HEK293 (cell line): ENCODE results near the gene SLC7A10.
A peak's percentile ranks its signal among the peaks of the same experiment; 100 is the strongest.

Experiments used
- BCL11B ChIP-seq: fragments of 450-650 bp; formaldehyde crosslinking; IDR thresholded peaks from 2 replicates; pipeline ENCODE4 v1.5.1; 2016; ENCODE audit warnings: low read depth, missing biosample characterization, missing genetic modification characterization
- GFI1B ChIP-seq: fragments of 450-650 bp; formaldehyde crosslinking; IDR thresholded peaks from 2 replicates; pipeline ENCODE4 v1.5.1; 2016; ENCODE audit warnings: missing biosample characterization, missing genetic modification characterization
- GLIS1 ChIP-seq: fragments of 450-650 bp; formaldehyde crosslinking; IDR thresholded peaks from 2 replicates; pipeline ENCODE4 v1.5.1; 2016; ENCODE audit warnings: missing biosample characterization, missing genetic modification characterization
- HOXA7 ChIP-seq: sonication (generic); formaldehyde crosslinking; IDR thresholded peaks from 2 replicates; pipeline ENCODE4 v1.8.1; 2022; ENCODE audit warnings: missing genetic modification reagents, borderline replicate concordance
- KLF8 ChIP-seq: fragments of 450-650 bp; formaldehyde crosslinking; IDR thresholded peaks from 2 replicates; pipeline ENCODE4 v1.5.1; 2016; ENCODE audit warnings: missing biosample characterization, missing genetic modification characterization
- OSR2 ChIP-seq: fragments of 450-650 bp; formaldehyde crosslinking; IDR thresholded peaks from 2 replicates; pipeline ENCODE4 v1.5.1; 2016; ENCODE audit warnings: missing biosample characterization, missing genetic modification characterization
- SALL2 ChIP-seq: fragments of 450-650 bp; formaldehyde crosslinking; IDR thresholded peaks from 2 replicates; pipeline ENCODE4 v1.5.0; 2017; ENCODE audit warnings: missing biosample characterization, mild to moderate bottlenecking, missing genetic modification characterization, borderline replicate concordance
- SCRT1 ChIP-seq: fragments of 450-650 bp; formaldehyde crosslinking; IDR thresholded peaks from 2 replicates; pipeline ENCODE4 v1.5.1; 2016; ENCODE audit warnings: missing biosample characterization, missing genetic modification characterization, borderline replicate concordance
- SP2 ChIP-seq: fragments of 450-650 bp; formaldehyde crosslinking; IDR thresholded peaks from 2 replicates; pipeline ENCODE4 v1.5.1; 2016; ENCODE audit warnings: missing biosample characterization, missing genetic modification characterization
- ZBTB17 ChIP-seq: fragments of 450-650 bp; formaldehyde crosslinking; IDR thresholded peaks from 2 replicates; pipeline ENCODE4 v1.5.1; 2016; ENCODE audit warnings: missing biosample characterization, missing genetic modification characterization
- ZBTB20 ChIP-seq: fragments of 450-650 bp; formaldehyde crosslinking; IDR thresholded peaks from 2 replicates; pipeline ENCODE4 v1.5.1; 2016; ENCODE audit warnings: missing biosample characterization, missing genetic modification characterization
- ZBTB8A ChIP-seq: fragments of 450-650 bp; formaldehyde crosslinking; IDR thresholded peaks from 2 replicates; pipeline ENCODE4 v1.5.1; 2016; ENCODE audit warnings: missing biosample characterization, missing genetic modification characterization
- ZFP69B ChIP-seq: fragments of 450-650 bp; formaldehyde crosslinking; IDR thresholded peaks from 2 replicates; pipeline ENCODE4 v1.5.1; 2016; ENCODE audit warnings: missing biosample characterization, missing genetic modification characterization
- ZNF146 ChIP-seq: fragments of 450-650 bp; formaldehyde crosslinking; IDR thresholded peaks from 2 replicates; pipeline ENCODE4 v1.5.1; 2016; ENCODE audit warnings: missing biosample characterization, missing genetic modification characterization
- ZNF155 ChIP-seq: fragments of 450-650 bp; formaldehyde crosslinking; IDR thresholded peaks from 2 replicates; pipeline ENCODE4 v1.5.1; 2016; ENCODE audit warnings: missing biosample characterization, missing genetic modification characterization
- ZNF221 ChIP-seq: fragments of 450-650 bp; formaldehyde crosslinking; IDR thresholded peaks from 2 replicates; pipeline ENCODE4 v1.5.1; 2017; ENCODE audit warnings: missing biosample characterization, missing genetic modification characterization, borderline replicate concordance
- ZNF341 ChIP-seq: fragments of 450-650 bp; formaldehyde crosslinking; IDR thresholded peaks from 2 replicates; pipeline ENCODE4; 2016; ENCODE audit warnings: low read depth, missing biosample characterization, missing genetic modification characterization
- ZNF701 ChIP-seq: fragments of 450-650 bp; formaldehyde crosslinking; IDR thresholded peaks from 2 replicates; pipeline ENCODE4 v1.5.1; 2016; ENCODE audit warnings: missing biosample characterization, missing genetic modification characterization
- TF ChIP-seq, protein P1 (sequence below): fragments of 450-650 bp; formaldehyde crosslinking; IDR thresholded peaks from 2 replicates; pipeline ENCODE4 v1.5.1; 2017; ENCODE audit warnings: missing biosample characterization, missing genetic modification characterization
- TF ChIP-seq, protein P2 (sequence below): fragments of 450-650 bp; formaldehyde crosslinking; IDR thresholded peaks from 2 replicates; pipeline ENCODE4 v1.5.1; 2017; ENCODE audit warnings: missing biosample characterization, missing genetic modification characterization
- TF ChIP-seq, protein P3 (sequence below): fragments of 450-650 bp; formaldehyde crosslinking; IDR thresholded peaks from 2 replicates; pipeline ENCODE4 v1.5.1; 2016; ENCODE audit warnings: missing biosample characterization, missing genetic modification characterization
- TF ChIP-seq, protein P4 (sequence below): fragments of 450-650 bp; formaldehyde crosslinking; IDR thresholded peaks from 2 replicates; pipeline ENCODE4 v1.5.1; 2016; ENCODE audit warnings: missing biosample characterization, missing genetic modification characterization
- TF ChIP-seq, protein P5 (sequence below): fragments of 450-650 bp; formaldehyde crosslinking; IDR thresholded peaks from 2 replicates; pipeline ENCODE4 v1.5.1; 2016; ENCODE audit warnings: missing biosample characterization, missing genetic modification characterization
- TF ChIP-seq, protein P6 (sequence below): fragments of 450-650 bp; formaldehyde crosslinking; IDR thresholded peaks from 2 replicates; pipeline ENCODE4 v1.5.1; 2016; ENCODE audit warnings: missing biosample characterization, missing genetic modification characterization
- TF ChIP-seq, protein P7 (sequence below): fragments of 450-650 bp; IDR thresholded peaks from 2 replicates; pipeline ENCODE4 v1.5.1; 2018; ENCODE audit warnings: missing biosample characterization, mild to moderate bottlenecking, missing genetic modification characterization
- TF ChIP-seq, protein P8 (sequence below): fragments of 450-650 bp; formaldehyde crosslinking; IDR thresholded peaks from 2 replicates; pipeline ENCODE4 v1.5.1; 2016; ENCODE audit warnings: missing biosample characterization, missing genetic modification characterization
- TF ChIP-seq, protein P9 (sequence below): fragments of 450-650 bp; formaldehyde crosslinking; IDR thresholded peaks from 2 replicates; pipeline ENCODE4 v1.5.1; 2017; ENCODE audit warnings: missing biosample characterization, mild to moderate bottlenecking, missing genetic modification characterization, moderate library complexity

SLC7A10 gene

DNA sequence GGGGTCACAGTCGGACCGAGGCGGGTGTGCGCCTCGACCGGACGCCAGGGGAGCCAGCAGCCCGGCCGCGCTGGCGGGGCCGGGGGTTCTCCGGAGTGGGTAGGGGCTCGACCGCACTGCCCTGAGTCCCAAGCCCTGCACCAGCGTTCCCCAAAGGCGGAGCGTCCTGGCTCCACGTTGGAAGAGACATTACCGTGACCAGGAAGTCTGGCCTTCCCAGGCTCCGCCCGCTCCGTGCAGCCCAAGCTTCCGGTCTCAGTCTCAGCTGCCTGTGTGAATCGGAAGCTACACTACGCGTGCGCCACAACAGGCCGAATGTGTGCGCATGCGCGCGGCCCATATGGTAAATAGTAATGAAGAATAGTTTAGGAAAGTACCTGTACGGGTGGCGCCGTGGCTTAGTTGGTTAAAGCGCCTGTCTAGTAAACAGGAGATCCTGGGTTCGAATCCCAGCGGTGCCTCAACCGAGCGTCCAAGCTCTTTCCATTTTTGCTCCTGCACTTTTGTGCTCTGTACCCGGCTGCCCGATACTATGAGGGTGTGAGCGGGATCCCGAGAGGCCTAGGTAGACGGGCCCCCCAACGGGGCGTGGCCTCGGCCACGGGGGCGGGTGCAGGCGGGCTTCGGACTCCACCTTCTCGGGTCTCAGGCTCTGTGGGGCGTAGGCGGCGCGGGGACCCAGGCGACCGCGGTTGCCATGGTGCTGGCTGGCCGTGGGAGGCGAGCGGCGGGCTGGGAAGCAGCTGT, 48.8 kb downstream of the SLC7A10 start (continued):
- TF ChIP-seq, protein P1, sequence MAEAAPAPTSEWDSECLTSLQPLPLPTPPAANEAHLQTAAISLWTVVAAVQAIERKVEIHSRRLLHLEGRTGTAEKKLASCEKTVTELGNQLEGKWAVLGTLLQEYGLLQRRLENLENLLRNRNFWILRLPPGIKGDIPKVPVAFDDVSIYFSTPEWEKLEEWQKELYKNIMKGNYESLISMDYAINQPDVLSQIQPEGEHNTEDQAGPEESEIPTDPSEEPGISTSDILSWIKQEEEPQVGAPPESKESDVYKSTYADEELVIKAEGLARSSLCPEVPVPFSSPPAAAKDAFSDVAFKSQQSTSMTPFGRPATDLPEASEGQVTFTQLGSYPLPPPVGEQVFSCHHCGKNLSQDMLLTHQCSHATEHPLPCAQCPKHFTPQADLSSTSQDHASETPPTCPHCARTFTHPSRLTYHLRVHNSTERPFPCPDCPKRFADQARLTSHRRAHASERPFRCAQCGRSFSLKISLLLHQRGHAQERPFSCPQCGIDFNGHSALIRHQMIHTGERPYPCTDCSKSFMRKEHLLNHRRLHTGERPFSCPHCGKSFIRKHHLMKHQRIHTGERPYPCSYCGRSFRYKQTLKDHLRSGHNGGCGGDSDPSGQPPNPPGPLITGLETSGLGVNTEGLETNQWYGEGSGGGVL (tag by site-specific recombination), result no peak
- TF ChIP-seq, protein P2, sequence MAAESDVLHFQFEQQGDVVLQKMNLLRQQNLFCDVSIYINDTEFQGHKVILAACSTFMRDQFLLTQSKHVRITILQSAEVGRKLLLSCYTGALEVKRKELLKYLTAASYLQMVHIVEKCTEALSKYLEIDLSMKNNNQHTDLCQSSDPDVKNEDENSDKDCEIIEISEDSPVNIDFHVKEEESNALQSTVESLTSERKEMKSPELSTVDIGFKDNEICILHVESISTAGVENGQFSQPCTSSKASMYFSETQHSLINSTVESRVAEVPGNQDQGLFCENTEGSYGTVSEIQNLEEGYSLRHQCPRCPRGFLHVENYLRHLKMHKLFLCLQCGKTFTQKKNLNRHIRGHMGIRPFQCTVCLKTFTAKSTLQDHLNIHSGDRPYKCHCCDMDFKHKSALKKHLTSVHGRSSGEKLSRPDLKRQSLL (tag by site-specific recombination), result peak; percentile 80; the same call in 1 of the 2 replicates
- TF ChIP-seq ZBTB8A (tag by site-specific recombination) (peak; percentile 99), HOXA7 (CRISPR knock-in tag) (no peak), GLIS1 (tag by site-specific recombination) (peak; percentile 99), SCRT1 (tag by site-specific recombination) (peak; percentile 95), KLF8 (tag by site-specific recombination) (peak; percentile 99), ZNF341 (peak; percentile 17; the same call in 1 of the 2 replicates), ZBTB20 (tag by site-specific recombination) (no peak; the same call in 1 of the 2 replicates), ZNF221 (tag by site-specific recombination) (peak; percentile 96), ZNF155 (tag by site-specific recombination) (no peak; the same call in 1 of the 2 replicates), ZNF701 (tag by site-specific recombination) (no peak), OSR2 (peak; percentile 17; the same call in 1 of the 2 replicates), SALL2 (tag by site-specific recombination) (no peak), ZFP69B (peak; percentile 91; the same call in 1 of the 2 replicates), BCL11B (tag by site-specific recombination) (peak; percentile 94), SP2 (tag by site-specific recombination) (peak; percentile 89), ZNF146 (tag by site-specific recombination) (no peak; the same call in none of the 2 replicates), GFI1B (tag by site-specific recombination) (no peak), ZBTB17 (tag by site-specific recombination) (peak; percentile 98)
- TF ChIP-seq, protein P3, sequence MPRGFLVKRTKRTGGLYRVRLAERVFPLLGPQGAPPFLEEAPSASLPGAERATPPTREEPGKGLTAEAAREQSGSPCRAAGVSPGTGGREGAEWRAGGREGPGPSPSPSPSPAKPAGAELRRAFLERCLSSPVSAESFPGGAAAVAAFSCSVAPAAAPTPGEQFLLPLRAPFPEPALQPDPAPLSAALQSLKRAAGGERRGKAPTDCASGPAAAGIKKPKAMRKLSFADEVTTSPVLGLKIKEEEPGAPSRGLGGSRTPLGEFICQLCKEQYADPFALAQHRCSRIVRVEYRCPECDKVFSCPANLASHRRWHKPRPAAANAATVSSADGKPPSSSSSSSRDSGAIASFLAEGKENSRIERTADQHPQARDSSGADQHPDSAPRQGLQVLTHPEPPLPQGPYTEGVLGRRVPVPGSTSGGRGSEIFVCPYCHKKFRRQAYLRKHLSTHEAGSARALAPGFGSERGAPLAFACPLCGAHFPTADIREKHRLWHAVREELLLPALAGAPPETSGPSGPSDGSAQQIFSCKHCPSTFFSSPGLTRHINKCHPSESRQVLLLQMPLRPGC (tag by site-specific recombination), result peak; percentile 85
- TF ChIP-seq, protein P4, sequence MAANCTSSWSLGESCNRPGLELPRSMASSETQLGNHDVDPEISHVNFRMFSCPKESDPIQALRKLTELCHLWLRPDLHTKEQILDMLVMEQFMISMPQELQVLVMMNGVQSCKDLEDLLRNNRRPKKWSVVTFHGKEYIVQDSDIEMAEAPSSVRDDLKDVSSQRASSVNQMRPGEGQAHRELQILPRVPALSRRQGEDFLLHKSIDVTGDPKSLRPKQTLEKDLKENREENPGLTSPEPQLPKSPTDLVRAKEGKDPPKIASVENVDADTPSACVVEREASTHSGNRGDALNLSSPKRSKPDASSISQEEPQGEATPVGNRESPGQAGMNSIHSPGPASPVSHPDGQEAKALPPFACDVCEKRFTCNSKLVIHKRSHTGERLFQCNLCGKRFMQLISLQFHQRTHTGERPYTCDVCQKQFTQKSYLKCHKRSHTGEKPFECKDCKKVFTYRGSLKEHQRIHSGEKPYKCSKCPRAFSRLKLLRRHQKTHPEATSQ (tag by site-specific recombination), result 0 out of 2 replicates have a peak, but pooled peaks have one; percentile 16
- TF ChIP-seq, protein P5, sequence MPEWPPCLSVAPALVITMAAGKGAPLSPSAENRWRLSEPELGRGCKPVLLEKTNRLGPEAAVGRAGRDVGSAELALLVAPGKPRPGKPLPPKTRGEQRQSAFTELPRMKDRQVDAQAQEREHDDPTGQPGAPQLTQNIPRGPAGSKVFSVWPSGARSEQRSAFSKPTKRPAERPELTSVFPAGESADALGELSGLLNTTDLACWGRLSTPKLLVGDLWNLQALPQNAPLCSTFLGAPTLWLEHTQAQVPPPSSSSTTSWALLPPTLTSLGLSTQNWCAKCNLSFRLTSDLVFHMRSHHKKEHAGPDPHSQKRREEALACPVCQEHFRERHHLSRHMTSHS, result no peak
- TF ChIP-seq, protein P6, sequence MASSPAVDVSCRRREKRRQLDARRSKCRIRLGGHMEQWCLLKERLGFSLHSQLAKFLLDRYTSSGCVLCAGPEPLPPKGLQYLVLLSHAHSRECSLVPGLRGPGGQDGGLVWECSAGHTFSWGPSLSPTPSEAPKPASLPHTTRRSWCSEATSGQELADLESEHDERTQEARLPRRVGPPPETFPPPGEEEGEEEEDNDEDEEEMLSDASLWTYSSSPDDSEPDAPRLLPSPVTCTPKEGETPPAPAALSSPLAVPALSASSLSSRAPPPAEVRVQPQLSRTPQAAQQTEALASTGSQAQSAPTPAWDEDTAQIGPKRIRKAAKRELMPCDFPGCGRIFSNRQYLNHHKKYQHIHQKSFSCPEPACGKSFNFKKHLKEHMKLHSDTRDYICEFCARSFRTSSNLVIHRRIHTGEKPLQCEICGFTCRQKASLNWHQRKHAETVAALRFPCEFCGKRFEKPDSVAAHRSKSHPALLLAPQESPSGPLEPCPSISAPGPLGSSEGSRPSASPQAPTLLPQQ, result peak; percentile 93
- TF ChIP-seq, protein P7, sequence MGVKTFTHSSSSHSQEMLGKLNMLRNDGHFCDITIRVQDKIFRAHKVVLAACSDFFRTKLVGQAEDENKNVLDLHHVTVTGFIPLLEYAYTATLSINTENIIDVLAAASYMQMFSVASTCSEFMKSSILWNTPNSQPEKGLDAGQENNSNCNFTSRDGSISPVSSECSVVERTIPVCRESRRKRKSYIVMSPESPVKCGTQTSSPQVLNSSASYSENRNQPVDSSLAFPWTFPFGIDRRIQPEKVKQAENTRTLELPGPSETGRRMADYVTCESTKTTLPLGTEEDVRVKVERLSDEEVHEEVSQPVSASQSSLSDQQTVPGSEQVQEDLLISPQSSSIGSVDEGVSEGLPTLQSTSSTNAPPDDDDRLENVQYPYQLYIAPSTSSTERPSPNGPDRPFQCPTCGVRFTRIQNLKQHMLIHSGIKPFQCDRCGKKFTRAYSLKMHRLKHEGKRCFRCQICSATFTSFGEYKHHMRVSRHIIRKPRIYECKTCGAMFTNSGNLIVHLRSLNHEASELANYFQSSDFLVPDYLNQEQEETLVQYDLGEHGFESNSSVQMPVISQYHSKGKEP (tag by site-specific recombination), result peak; percentile 84; the same call in 1 of the 2 replicates
- TF ChIP-seq, protein P8, sequence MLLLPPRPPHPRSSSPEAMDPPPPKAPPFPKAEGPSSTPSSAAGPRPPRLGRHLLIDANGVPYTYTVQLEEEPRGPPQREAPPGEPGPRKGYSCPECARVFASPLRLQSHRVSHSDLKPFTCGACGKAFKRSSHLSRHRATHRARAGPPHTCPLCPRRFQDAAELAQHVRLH, result peak; percentile 94
- TF ChIP-seq, protein P9, sequence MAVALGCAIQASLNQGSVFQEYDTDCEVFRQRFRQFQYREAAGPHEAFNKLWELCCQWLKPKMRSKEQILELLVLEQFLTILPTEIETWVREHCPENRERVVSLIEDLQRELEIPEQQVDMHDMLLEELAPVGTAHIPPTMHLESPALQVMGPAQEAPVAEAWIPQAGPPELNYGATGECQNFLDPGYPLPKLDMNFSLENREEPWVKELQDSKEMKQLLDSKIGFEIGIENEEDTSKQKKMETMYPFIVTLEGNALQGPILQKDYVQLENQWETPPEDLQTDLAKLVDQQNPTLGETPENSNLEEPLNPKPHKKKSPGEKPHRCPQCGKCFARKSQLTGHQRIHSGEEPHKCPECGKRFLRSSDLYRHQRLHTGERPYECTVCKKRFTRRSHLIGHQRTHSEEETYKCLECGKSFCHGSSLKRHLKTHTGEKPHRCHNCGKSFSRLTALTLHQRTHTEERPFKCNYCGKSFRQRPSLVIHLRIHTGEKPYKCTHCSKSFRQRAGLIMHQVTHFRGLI (tag by site-specific recombination), result peak; percentile 88; the same call in 1 of the 2 replicates
